GM12878 (cell line): ENCODE data around the gene NCAM2. TPM values are rescaled to one million over a fixed set of nuclear protein-coding genes. Genes with fewer than 3 reads are reported as not detected.

Experiments
- ATAC-seq: fragments of 200-7000 bp; cut with Tn5 transposase; 3 replicates; pipeline ENCODE4 v1.9.1; 2020; ENCODE audit warnings: mild to moderate bottlenecking, moderate library complexity
- BruUV-seq: library from RNA; stranded (reverse); fragments of 400-500 nt; replicated peaks from 2 replicates; lab custom pipeline; 2021; lab: Mats Ljungman, UMichigan
- CTCF ChIA-PET: fragments of 300-600 bp; sonication (Branson Sonifier 250); formaldehyde crosslinking; extraction: SDS; loops from one replicate; lab custom pipeline; 2021; ENCODE audit warnings: inconsistent platforms; lab: Yijun Ruan, JAX
- POLR2A ChIA-PET: fragments of 350-600 bp; formaldehyde crosslinking; extraction: SDS; loops from one replicate; lab custom pipeline; 2021; ENCODE audit warnings: inconsistent platforms; lab: Charles Lee
- RAD21 ChIA-PET: fragments of 300-600 bp; sonication (Branson Sonifier 250); formaldehyde crosslinking; loops from one replicate; lab custom pipeline; 2023; ENCODE audit warnings: antibody characterized with exemption; ENCODE audit not compliant: unreplicated experiment; lab: Charles Lee
- SMC1A ChIA-PET: fragments of 300-600 bp; sonication (Branson Sonifier 250); formaldehyde crosslinking; loops from one replicate; lab custom pipeline; 2023; ENCODE audit not compliant: unreplicated experiment, uncharacterized antibody; lab: Charles Lee
- DNase-seq: peaks from one replicate; pipeline ENCODE4 v3.0.0-alpha.2; 2011; ENCODE audit warnings: low read depth, low spot score
- FAIRE-seq: peaks from 3 replicates; lab custom pipeline; 2011; peaks lifted over from hg19 to GRCh38; lab: Jason Lieb, UNC
- H2AFZ ChIP-seq: 2 replicates; pipeline ENCODE4 v1.6.0; 2011; ENCODE audit warnings: low read depth, low read length, control low read depth; ENCODE audit not compliant: control insufficient read depth
- H3K27ac ChIP-seq: 2 replicates; pipeline ENCODE4 v1.5.1; 2011; ENCODE audit warnings: control low read depth; ENCODE audit not compliant: control insufficient read depth, insufficient read depth
- H3K27me3 ChIP-seq, 2 experiments: replicated peaks in 1 of 2; 2 replicates each; pipeline versions ENCODE4 v1.6.0 to v1.6.1; 2011; ENCODE audit warnings: low read length in 1 of 2; ENCODE audit not compliant: control insufficient read depth in 2 of 2, insufficient read depth in 2 of 2
- H3K36me3 ChIP-seq, 2 experiments: 2 replicates each; pipeline ENCODE4 v1.5.1; 2011; ENCODE audit warnings: low read length in 1 of 2; ENCODE audit not compliant: control insufficient read depth in 2 of 2, insufficient read depth in 2 of 2
- H3K4me1 ChIP-seq: 2 replicates; pipeline ENCODE4 v1.6.1; 2011; ENCODE audit warnings: mild to moderate bottlenecking, low read length, moderate library complexity, mixed read lengths; ENCODE audit not compliant: control insufficient read depth, insufficient read depth
- H3K4me2 ChIP-seq: 2 replicates; pipeline ENCODE4 v1.6.0; 2011; ENCODE audit warnings: control low read depth; ENCODE audit not compliant: control insufficient read depth, insufficient read depth
- H3K4me3 ChIP-seq: fragments of 200-600 bp; sonication (generic); 2 replicates; pipeline ENCODE4 v1.5.1; 2016
- H3K79me2 ChIP-seq: 2 replicates; pipeline ENCODE4 v1.6.0; 2011; ENCODE audit warnings: low read length; ENCODE audit not compliant: control insufficient read depth, insufficient read depth
- H3K9ac ChIP-seq: 2 replicates; pipeline ENCODE4 v1.8.0; 2011; ENCODE audit warnings: low read length, control low read depth, mixed read lengths; ENCODE audit not compliant: control insufficient read depth, insufficient read depth
- H3K9me3 ChIP-seq: replicated peaks from 3 replicates; pipeline ENCODE4 v1.5.1; 2011; ENCODE audit warnings: mild to moderate bottlenecking, low read length; ENCODE audit not compliant: control insufficient read depth, insufficient read depth
- H4K20me1 ChIP-seq: 2 replicates; pipeline ENCODE4 v1.6.0; 2011; ENCODE audit not compliant: control insufficient read depth, insufficient read depth
- ESRRA ChIP-seq: IDR thresholded peaks from 2 replicates; pipeline ENCODE4 v1.6.1; 2012; ENCODE audit warnings: mild to moderate bottlenecking, low read length, improper control_type of control experiment
- HDAC2 ChIP-seq: fragments of 200-600 bp; sonication (generic); IDR thresholded peaks from 2 replicates; pipeline ENCODE4 v1.6.1; 2017
- HDGF ChIP-seq: fragments of 450-650 bp; IDR thresholded peaks from 2 replicates; pipeline ENCODE4 v1.6.1; 2016; ENCODE audit warnings: antibody characterized with exemption
- KLF5 ChIP-seq: fragments of 450-650 bp; IDR thresholded peaks from 2 replicates; pipeline ENCODE4 v1.6.1; 2014; ENCODE audit warnings: mild to moderate bottlenecking; ENCODE audit not compliant: partially characterized antibody
- LARP7 ChIP-seq: fragments of 450-650 bp; IDR thresholded peaks from 2 replicates; pipeline ENCODE4 v1.6.1; 2017; ENCODE audit warnings: mild to moderate bottlenecking
- NBN ChIP-seq: fragments of 450-650 bp; IDR thresholded peaks from 2 replicates; pipeline ENCODE4 v1.6.1; 2016
- NFIC ChIP-seq: IDR thresholded peaks from 2 replicates; pipeline ENCODE4 v1.6.1; 2012; ENCODE audit warnings: low read depth, mild to moderate bottlenecking, inconsistent platforms, low read length, moderate library complexity
- POLR2AphosphoS2 ChIP-seq: IDR thresholded peaks from 2 replicates; pipeline ENCODE4 v1.6.1; 2011; ENCODE audit warnings: low read depth, mild to moderate bottlenecking, low read length, improper control_type of control experiment, moderate library complexity
- PRDM15 ChIP-seq: fragments of 450-650 bp; formaldehyde crosslinking; IDR thresholded peaks from 2 replicates; pipeline ENCODE4 v1.4.0; 2020; ENCODE audit warnings: mild to moderate bottlenecking, moderate library complexity
- SMC3 ChIP-seq: IDR thresholded peaks from 2 replicates; pipeline ENCODE4 v1.6.1; 2011; ENCODE audit warnings: low read length, improper control_type of control experiment, borderline replicate concordance
- WGBS: methylation state at CpG from one replicate; pipeline ENCODE4 v1.1.6; 2016; ENCODE audit warnings: low lambda C conversion rate; ENCODE audit not compliant: insufficient replicate concordance, insufficient coverage; ENCODE audit errors: missing lambda C conversion rate; 5-methylcytosine and 5-hydroxymethylcytosine counted together
- in situ Hi-C: fragments of 300-500 bp; cut with MboI; formaldehyde crosslinking; loops from 9 replicates; pipeline ENCODE4 v1.14.3; 2018; ENCODE audit warnings: mixed read lengths
- intact Hi-C: fragments of 100-400 bp; cut with micrococcal nuclease; formaldehyde crosslinking; loops from one replicate; pipeline ENCODE4 v1.14.2; 2022; ENCODE audit not compliant: unreplicated experiment
- polyA plus RNA-seq, 11 experiments: library from polyadenylated mRNA; depleted of rRNA in 4 of 11; unstranded in 6 of 11; stranded (reverse) in 5 of 11; fragments of >200 nt; fragmentation: Nextera tagmentation in 4 of 11; fragmentation: Illumina TruSeq in 1 of 11; extraction: Ambion mirVana in 4 of 11; extraction: Trizol in 1 of 11; gene quantifications; 1 replicate in 1 of 11; 2 replicates in 10 of 11; pipeline versions ENCODE4 v1.2.1 to v1.2.3, GENCODE V29; 2011 to 2016; ENCODE audit warnings: inconsistent platforms in 2 of 11, missing spikeins in 2 of 11, low read depth in 1 of 11
- total RNA-seq, 4 experiments: library from RNA; depleted of rRNA in 3 of 4; stranded (reverse); fragments of >200 nt in 3 of 4; fragmentation: Illumina TruSeq in 1 of 4; extraction: Trizol in 1 of 4; gene quantifications; 2 replicates each; pipeline versions ENCODE4 v1.2.1 to v1.2.3, GENCODE V29; 2013 to 2021
- TF ChIP-seq, protein P1 (sequence below): fragments of 450-650 bp; conservative IDR thresholded peaks from 2 replicates; pipeline ENCODE4 v1.6.1; 2017; ENCODE audit warnings: mild to moderate bottlenecking, moderate library complexity

Gene NCAM2
- total and polyA plus RNA-seq, 10 of the 15 experiments (the other 5 are each of a cell fraction or from before 2014, with no cell fraction given) = 0.23 to 0.27 TPM; not detected in 8

DNA sequence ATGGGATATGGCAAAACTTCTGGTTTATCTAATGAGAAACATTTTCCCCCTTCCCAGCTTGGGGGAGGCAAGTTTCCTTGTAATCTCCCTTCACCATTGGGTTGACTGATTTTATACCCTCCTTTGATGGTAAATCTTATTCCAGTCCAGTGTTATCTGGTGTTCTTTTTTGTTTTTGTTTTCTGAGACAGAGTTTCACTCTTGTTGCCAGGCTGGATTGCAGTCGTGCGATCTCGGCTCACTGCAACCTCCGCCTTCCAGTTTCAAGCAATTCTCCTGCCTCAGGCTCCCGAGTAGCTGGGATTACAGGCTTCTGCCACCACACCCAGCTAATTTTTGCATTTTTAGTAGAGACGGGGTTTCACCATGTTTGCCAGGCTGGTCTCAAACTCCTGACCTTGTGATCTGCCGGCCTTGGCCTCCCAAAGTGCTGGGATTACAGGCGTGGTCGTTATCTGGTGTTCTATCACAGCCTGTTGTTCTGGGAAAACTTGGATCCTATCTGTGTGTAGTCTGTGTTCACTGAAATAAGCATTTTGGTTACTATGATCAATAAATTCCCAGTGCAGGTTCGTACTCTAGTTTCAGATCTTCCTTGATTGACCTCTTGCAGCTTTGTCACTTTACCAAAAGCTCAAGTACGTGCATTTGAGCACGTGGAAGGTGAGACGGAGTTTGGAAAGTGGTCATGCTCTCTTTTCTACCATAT, 281.1 kb downstream of the NCAM2 start:
- no peaks in the 10 kb centered on the region for H3K36me3 ChIP-seq
- BruUV-seq = no TSS peak
- RAD21 ChIA-PET = no interaction called here
- no peaks in the 10 kb centered on the region for H3K4me1 ChIP-seq
- SMC1A ChIA-PET = no interaction called here
- no peaks in the 10 kb centered on the region for H3K27me3 ChIP-seq
- 22% methylated on average over 13 of the region's 13 CpGs for WGBS
- in situ Hi-C loops (no loop called here), intact Hi-C loops (no loop called here)
- TF ChIP-seq, protein P1, sequence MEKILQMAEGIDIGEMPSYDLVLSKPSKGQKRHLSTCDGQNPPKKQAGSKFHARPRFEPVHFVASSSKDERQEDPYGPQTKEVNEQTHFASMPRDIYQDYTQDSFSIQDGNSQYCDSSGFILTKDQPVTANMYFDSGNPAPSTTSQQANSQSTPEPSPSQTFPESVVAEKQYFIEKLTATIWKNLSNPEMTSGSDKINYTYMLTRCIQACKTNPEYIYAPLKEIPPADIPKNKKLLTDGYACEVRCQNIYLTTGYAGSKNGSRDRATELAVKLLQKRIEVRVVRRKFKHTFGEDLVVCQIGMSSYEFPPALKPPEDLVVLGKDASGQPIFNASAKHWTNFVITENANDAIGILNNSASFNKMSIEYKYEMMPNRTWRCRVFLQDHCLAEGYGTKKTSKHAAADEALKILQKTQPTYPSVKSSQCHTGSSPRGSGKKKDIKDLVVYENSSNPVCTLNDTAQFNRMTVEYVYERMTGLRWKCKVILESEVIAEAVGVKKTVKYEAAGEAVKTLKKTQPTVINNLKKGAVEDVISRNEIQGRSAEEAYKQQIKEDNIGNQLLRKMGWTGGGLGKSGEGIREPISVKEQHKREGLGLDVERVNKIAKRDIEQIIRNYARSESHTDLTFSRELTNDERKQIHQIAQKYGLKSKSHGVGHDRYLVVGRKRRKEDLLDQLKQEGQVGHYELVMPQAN = no peak
- TF ChIP-seq HDGF (no peak), POLR2AphosphoS2 (no peak), SMC3 (no peak), ESRRA (no peak), NBN (no peak), LARP7 (no peak), PRDM15 (CRISPR knock-in tag) (no peak), HDAC2 (no peak), NFIC (no peak), KLF5 (no peak)
- H4K20me1 ChIP-seq = no peaks in the 10 kb centered on the region
- no peak overlapping the region for H3K9ac ChIP-seq
- no peak overlapping the region for H2AFZ ChIP-seq
- FAIRE-seq = no peak
- no peak for ATAC-seq
- CTCF ChIA-PET = no interaction called here
- no peak for DNase-seq
- no peak overlapping the region for H3K4me2 ChIP-seq
- H3K27ac ChIP-seq = no peak overlapping the region
- no peaks in the 10 kb centered on the region for H3K9me3 ChIP-seq
- H3K79me2 ChIP-seq = no peaks in the 10 kb centered on the region
- H3K4me3 ChIP-seq = no peak overlapping the region
- POLR2A ChIA-PET = no interaction called here
